GM21526 (cell line): ENCODE results near the gene KRT37.
"Not testable (repeated sequence)": the region's sequence is repeated elsewhere in the genome, so short reads cannot be mapped to it uniquely, and the experiment has no call there.

Source experiments
- ATAC-seq: cut with Tn5 transposase; IDR thresholded peaks from one replicate; pipeline ENCODE4 v1.9.1; 2021; ENCODE audit warnings: moderate library complexity; ENCODE audit not compliant: unreplicated experiment, low FRiP score

KRT37 gene

DNA sequence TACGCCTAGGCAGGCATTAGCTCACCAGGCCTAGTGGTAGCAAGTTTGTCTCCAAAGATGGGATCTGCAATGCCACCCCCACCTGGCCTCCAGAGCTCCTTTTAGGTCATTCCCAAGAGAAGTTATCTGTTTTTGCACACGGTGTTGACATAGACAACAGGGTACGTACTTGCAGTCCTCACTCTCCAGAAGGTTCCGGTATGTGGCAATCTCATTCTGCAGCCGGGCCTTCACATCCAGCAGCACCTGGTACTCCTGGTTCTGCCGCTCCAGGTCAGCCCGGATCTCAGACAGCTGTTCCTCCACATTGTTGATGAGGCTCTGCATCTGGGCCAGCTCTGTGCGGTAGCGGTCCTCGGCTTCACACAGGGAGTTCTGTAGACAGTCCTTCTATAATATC is 17.2 kb downstream of the KRT37 start:
- no peak for ATAC-seq

DNA sequence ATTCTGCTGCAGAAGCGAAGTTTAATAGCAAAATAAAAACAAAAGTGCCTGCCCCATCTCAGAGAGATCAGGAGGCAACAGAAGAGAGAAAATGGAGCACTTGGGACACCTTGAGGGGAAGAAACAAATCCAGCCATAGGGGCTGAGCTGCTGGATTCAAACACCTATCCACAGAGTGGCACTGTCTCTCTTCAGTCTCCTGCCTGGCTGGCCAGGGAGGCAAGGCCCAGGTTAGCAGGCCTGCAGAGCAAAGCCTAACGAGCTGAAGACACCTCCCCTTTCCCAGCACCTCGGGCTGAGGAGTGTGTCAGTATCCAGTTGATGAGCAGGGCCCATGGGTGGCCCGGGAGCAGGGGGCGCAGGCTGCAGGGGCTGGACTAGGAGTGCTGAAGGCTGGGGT is 18.2 kb downstream of the KRT37 start:
- ATAC-seq: no peak

DNA sequence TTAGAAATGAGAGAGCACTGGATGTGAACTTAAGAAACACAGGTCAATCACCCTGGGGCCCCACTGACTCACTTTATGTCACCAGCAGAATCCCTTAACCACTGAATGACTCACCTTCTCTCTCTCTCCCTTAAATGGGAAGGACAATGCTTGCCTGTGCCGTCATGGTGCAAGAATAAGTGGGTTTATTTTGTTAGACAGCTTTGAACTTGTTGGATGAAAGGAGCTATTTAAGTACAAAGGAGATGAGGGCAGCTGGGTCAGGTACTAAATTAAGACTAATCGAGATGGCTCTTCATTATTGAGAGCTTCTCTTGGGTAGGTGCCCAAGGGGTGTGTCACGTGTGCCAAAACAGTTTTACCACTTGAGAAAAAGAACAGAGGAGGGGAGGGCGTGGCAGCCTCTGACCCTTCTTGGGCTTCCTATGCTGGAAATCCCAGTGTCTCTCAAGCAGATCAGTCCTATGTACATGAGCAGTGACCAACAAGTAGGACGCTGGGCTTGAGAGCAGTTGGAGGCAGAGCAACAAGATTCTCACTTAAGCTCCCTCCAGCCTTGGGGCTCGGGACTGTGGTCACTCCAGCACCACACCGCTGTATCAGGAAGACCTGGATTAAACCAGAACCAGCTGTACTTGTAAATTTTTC is 20.2 kb downstream of the KRT37 start:
- no peak for ATAC-seq

DNA sequence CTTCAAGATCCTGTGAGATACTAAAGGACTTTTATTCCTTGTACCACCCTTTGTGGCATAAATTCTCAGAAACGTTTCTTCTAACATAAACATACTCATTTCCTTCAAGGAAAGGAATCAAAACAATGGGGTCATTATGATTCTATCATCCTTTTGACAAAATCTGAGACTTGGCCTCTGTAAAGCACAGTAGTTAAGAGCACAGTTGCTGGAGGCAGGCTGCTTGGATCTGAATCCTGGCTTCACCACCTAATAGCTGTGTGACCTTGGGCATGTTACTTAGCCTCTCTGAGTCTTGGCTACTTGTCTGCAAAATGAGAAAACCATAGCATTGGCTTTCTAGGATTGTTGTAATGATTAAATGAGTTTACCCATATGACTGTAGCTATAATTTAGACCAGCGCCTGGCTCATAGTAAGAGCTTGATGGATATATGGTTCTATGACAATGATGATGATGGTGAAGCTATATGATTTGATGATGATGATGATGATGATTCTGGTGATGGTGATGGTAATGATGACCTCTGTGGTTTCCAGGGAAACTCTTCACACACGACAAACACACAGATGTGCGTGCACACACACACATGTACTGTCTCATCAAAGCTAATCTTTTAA is 20.9 kb downstream of the KRT37 start:
- no peak for ATAC-seq

DNA sequence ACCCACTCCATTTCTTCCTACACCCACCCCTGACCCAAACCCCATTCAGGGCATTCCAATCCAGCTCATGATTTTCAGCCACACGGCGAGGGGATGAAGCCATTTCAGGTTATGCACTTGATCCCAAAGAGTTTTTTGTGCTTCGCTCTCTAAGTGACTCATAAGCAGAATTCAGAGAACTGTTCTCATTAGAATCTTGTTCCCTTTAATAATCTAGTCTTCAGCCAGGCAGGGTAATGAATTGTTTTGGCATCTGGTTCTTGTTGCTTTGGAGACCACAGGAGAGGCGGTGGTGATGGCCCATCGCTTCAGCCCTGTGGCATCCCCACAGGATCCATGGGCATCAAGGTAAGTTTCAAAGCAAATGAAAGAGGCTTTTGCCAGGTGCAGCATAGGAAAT is 22.2 kb downstream of the KRT37 start:
- no peak for ATAC-seq

DNA sequence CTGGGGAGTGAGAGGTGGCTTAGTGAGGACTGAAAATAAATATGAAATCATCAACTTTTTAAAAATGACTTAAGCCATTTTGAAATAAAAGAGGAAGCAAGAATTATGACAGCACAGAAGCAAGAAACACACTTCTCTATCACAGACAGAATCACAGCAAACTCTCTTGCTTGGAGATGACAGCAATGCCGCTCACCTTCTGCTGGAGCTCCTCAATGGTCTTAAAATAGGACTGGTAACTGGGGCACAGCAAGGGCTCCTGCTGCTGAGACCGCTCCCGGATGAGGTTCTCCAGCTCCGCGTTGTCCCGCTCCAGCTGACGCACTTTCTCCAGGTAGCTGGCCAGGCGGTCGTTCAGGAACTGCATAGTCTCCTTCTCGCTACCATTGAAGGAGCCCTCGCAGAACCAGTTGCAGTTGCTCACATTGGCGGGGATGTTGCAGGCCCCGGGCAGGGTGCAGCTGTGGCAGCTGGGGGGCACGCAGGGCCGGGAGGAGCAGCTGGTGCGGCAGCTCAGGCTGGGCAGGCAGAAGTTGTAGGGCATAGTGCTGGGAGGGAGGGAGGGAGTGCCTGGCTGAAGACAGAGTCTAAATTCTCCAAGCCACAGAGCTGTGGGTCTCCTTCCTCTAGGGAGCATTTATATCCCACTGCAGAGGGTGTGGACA is 27.3 kb downstream of the KRT37 start, which contains the start of gene KRT31:
KRT31 (minus strand) TSS at position 613 of the 665 bp plus-strand sequence; CDS start at position 544, 69 bp downstream.
- ATAC-seq: no peak

DNA sequence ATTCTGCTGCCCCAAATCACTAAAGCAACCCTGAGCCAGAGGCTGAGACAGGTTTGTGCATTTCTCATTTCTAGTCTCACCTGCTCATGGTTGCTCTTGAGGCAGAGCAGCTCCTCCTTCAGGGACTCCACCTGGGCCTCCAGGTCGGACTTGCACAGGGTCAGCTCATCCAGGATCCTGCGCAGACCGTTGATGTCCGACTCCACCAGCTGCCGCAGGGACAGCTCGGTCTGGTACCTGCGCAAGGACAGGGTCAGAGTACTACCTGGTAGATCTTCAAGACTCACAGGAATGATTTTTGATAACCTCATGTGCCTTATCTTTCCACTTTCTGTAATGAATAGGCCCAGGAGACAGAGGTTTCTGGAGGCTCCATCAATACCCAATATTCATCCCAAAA is 28.0 kb downstream of the KRT37 start:
- ATAC-seq: no peak

DNA sequence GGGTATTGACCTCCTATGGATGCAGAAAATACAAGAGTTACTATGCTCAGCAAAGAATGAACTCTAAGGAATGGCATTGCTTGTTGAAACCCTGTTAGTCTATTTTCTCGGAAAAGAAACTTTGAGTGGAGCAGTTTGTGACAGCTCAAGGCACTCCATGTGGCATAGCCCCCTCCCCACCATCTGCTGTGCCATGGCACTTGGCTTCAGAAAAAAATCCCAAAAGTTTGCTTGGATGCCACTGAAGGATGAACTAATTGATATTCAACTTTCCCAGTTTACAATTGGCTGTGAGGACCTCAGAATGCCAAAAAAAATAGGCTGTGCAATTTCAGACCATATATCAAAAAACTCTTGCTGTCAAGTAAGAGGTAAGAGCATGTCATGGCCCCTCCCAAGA is 28.8 kb downstream of the KRT37 start:
- ATAC-seq: no peak

DNA sequence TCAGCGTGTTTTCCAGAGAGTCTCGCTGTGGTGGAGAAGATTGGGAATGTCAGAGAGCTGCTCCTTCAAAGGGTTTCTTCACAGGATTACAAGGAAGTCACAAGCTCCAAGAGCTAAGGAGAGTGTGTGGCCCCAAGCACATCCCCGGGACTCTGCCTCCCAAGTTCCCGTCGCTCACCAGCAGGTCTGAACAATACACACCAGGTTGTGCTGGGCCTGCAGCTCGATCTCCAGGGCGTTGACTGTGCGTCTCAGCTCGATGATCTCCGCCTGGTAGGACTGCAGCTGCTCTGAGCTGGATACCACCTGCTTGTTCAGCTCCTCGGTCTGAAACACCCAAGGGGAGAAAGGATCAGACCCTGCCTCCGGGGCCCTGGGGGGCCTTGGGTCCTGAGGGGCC is 29.3 kb downstream of the KRT37 start:
- ATAC-seq: not testable (repeated sequence)

DNA sequence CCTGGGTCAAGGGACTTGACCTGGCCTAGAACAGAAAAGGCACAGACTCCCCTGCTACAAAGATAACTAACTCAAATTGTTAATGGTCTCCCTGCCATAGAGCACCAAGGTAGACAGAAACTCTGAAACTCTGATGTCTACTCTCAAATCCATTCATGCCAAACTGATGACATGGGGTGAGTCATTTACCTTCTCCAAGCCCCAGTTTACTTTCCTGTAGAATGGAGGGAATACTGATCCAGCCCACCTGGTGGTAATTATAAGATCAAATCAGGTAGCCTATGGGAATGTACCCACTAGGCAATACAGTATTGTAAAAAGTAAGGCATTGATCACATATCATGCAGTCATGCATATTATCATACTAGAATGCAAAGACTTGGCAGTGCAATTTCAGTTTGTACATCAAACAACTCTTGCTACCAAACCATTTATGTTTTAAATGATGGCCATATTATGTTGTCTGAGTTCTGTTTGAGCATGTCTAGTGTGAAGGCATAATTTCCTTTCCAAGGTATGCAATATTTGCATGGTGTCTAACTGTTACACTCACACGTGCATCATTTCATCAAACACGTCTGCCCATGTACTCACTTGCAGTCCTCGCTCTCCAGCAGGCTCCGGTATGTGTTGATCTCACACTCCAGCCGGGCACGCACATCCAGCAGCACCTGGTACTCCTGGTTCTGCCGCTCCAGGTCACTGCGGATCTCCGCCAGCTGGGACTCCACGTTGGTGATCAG is 30.0 kb downstream of the KRT37 start:
- no peak for ATAC-seq

DNA sequence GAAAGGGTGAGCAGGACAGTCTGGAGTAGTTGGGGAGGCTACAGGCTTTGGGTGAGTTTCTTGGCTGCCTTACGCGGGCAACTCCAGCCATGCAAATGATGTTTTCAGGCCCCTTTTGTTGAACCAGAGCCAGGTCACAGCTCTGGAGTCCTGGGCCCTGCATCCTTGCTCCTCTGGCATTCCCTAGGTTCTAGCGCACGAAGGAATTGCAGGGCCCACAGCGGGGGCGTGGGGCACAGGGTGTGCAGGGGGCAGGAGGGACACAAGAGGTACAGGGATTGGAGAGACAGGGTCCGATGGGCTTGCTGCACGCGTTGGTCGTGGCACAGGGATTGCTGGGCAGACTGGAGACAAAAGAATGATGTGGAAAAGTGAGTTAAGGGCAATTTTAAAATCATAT is 30.6 kb downstream of the KRT37 start:
- ATAC-seq: no peak

DNA sequence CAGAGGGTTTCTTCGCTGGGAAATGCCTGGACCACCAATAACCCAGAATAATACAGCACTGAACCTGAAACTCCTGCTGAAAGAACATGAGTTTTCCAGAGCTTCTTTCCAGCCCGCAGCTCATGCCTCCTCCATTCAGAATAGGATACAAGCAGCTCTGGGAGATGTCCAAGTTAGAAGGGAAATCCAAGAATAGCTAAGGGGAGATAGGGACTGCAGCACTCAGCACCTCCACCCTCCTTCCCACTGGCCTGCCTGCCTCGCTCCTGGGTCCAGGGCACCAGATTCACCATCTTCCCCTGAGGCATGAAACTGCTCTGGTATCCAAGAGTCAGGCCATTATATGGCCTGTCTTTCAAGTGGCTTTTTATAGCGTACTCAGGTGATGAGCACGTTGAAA is 31.1 kb downstream of the KRT37 start:
- no peak for ATAC-seq

DNA sequence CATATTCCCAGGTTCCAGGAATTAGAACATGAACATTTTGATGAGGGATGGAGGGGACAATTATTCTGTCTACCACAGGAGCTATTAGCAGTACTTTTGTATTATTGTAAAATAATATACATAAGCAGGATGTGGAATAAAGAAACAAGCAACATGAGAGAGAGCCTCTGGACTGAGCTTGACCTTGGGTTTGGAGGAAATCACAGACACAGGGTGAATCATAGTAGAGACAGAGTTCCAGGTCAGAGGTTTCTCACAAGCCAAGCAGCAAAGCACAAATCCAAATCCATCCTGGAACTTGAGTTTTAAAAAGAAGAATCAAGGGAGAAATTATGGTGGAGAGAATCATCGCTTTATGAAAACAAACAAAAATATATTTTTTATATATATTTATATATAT is 32.1 kb downstream of the KRT37 start:
- ATAC-seq: no peak

DNA sequence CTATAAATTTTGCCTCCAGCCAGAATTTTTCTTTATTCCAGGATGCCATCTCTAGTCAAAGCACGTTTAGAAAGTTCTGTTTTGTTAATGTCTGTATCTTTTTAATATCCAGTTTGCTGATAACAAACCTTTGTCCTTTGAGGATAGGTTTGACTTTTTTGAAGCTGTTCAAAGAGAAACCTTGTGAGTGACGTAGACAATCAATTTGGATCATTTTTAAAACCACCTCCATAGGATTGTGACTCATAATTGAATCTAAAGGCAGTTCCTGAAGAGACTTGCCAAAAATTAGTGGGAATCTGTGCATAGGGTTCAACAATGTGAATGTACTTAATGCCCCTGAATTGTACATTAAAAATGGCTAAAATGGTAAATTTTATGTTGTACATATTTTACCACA is 32.9 kb downstream of the KRT37 start:
- ATAC-seq: no peak

DNA sequence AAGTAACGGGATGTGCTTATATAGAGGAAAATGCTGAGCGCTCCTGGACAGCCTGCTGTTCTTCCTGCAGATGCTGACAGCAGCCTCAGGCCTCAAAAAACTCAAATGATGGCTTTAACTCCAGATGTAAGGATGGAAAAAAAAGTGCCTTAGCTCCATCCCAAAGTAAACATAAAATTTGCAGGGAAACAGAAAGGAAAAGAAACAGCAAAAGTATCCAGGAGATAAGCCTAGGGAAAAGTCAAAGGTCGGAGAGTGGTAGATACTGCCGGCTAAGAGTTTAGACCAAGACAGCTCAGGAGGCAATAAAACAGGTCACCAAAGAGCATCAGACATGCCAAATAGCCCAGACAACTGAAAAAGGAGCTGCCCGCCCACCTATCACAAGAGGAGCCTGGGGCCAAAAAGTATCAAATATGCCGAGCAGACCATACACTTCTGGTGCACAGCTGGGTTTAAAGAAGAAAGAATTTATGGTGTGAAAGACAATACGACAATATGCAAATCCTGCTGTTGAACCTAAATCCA is 33.9 kb downstream of the KRT37 start:
- no peak for ATAC-seq

DNA sequence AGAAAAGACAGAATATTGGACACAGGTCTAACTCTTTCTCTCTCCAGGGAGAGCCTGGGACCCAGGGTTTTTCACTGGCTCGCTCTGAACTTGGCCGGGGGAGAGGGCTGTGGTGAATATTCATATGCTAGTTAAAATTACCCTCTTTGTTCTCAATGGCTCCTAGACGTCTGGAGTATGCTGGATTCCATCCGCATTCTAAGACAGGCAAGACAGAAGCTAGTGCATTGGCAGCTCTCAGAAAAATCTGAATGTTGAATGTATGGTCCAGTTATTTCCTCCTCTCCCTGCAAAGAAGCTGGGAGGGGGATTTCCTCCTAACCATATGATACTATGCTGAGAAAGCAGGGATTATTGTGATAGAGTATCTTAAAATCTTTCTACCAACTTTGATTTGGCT is 36.7 kb downstream of the KRT37 start:
- no peak for ATAC-seq

DNA sequence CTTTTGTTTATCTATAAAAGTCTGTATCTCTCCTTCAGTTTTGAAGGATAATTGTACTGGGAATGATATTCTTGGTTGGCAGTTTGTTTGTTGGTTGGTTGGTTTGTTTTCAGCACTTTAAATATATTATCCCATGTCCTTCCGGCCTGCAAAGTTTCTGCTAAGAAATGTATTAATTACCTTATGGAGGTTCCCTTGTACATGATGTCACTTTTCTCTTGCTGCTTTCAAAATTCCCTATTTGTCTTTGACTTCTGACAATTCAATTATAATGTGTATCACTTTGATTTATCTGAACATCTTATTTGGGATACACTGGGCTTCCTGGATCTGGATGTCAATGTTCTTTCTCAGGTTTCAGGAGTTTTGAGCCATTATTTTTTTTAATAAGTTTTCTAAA is 38.2 kb downstream of the KRT37 start:
- no peak for ATAC-seq

DNA sequence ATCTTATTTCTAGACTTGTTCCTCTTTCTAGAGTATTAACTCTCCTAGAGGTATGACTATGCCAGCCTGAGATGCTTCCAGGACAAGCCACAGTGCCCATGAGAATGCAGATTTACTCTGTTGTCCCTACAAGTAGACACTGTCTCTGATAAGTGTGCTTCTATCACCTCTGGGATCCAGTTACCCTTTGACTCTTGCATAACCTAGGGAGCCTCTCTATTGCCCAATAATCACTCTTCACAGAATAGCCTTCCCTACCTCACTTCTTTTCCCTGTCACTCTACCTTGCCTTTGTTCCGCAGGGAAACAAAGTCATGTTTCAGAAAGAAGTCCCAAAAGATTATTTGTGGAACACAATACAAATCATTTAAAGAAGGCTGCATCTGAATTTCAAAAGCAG is 40.7 kb downstream of the KRT37 start:
- ATAC-seq: no peak

DNA sequence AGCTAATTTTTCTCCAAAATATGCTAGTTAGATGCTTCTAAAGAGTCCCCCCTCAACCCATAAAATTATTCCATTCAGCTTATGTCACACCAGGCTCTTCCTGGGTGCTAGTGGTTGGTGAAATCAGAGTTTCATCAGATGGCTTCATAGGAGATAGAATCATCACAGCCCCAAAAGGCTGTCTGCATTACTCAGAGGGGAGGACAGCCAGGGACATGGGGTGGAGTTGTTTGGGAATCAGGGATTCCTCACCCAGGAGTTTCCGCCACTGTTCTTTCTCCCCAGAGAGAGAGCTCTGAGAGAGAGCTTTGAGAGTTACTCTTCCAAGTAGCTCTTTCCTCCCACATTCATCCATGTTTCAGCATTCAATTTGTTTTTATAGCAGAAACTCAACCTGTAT is 42.0 kb downstream of the KRT37 start:
- no peak for ATAC-seq

DNA sequence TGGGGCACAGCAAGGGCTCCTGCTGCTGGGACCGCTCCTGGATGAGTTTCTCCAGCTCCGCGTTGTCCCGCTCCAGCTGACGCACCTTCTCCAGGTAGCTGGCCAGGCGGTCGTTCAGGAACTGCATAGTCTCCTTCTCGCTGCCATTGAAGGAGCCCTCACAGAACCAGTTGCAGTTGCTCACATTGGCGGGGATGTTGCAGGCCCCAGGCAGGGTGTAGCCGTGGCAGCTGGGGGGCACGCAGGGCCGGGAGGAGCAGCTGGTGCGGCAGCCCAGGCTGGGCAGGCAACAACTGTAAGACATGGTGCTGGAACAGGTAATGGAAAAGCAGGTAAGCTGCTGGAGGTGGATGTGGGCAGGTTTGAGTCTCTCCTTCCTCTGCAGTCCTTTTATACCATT is 42.4 kb downstream of the KRT37 start, which contains the start of gene KRT34:
KRT34 (minus strand) TSS at position 364 of the 400 bp plus-strand sequence; CDS start at position 304, 60 bp downstream.
- ATAC-seq: not testable (repeated sequence)

DNA sequence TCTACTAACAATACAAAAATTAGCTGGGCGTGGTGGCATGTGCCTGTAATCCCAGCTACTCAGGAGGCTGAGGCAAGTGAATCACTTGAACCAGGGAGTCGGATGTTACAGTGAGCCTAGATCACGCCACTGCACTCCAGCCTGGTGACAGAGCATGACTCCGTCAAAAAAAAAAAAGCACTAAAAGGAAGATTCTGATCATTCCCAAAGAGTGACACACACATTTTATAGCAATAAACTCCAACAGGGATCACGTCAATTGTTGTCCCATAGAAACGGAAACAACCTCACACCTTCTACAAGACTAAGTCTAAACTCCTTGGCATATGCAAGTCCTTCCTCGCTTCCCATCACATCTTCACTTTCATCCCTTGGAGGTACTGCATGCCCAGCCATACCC is 44.3 kb downstream of the KRT37 start:
- ATAC-seq: not testable (repeated sequence)
